GM18858 (cell line): ENCODE results near the gene ASPM.
"Not testable (repeated sequence)": the region's sequence is repeated elsewhere in the genome, so short reads cannot be mapped to it uniquely, and the experiment has no call there.

Experiments
- ATAC-seq: cut with Tn5 transposase; IDR thresholded peaks from one replicate; pipeline ENCODE4 v1.9.1; 2021; ENCODE audit not compliant: unreplicated experiment

The ASPM gene

DNA sequence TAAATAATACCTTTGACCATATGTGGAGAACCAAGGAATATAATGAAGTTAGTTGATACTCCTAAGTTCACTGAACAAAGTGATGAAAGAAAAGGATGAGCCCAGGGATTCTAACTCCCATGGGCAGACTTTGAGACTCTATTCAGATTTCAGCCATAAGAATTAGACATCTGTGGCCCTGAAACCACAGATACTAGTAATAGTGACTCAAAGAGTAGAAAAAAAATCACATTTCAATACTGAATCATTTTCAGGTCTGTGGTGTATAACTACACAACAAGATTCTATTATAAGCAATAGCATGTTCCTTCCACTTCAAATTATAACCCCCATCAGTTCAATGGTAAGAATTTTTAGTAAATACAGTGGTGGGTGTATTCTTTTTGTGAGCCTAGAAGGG lies 63.0 kb downstream of the ASPM start:
- no peak for ATAC-seq

DNA sequence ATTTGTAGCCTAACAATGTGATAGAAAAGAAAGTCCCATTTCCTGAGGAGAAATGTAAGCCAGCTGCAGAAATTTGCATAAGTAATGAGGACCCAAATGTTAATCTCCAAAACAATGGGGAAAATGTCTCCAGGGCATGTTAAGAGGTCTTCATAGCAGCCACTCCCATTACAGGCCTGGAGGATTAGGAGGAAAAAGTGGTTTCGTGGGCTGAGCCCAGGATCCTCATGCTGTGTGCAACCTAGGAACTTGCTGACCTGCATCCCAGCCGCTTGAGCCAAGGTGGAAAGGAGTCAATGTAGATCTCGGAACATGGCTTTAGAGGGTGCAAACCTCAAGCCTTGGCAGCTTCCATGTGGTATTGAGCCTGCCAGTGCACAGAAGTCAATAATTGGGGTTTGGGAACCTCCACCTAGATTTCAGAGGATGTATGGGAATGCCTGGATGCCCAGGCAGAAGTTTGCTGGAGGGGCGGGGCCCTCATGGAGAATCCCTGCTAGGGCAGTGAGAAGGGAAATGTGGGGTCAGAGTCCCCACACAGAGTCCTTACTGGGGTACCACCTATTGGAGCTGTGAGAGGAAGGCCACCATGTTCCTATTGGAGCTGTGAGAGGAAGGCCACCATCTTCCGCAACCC lies 65.2 kb downstream of the ASPM start:
- no peak for ATAC-seq

DNA sequence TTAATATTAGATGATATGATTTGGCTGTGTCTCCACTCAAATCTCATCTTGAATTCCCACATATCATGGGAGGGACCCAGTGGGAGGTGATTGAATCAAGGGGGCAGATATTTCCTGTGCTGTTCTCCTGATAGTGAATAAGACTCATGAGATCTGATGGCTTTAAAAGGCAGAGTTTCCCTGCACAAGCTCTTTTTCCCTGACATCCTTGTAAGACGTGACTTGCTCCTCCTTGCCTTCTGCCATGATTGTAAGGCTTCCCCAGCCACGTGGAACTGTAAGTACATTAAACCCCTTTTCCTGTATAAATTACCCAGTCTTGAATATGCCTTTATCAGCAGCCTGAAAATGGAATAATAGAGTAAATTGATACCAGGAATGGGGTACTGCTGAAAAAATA lies 66.1 kb downstream of the ASPM start:
- ATAC-seq, result no peak

DNA sequence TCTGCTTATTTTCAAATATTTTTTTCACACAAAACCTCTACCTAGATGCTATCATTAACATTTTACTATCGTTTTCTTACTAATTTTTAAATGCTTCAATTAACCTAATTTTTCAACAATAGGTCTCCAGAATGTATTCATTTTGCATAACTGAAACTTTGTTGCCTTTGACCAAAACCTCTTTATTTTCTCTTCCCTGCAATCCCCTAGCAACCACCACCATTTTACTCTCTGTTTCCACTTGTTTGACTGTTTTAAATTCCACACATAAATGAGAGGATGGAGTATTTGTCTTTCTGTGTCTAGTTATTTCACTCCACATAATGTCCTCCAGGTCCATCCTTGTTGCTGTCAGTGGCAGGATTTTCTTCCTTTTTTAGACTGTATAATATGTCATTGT lies 69.9 kb downstream of the ASPM start:
- no peak for ATAC-seq

GRCh38 chr1:197073978-197074377 lies 72.5 kb downstream of the ASPM start:
- no peak for ATAC-seq

GRCh38 chr1:197067457-197067818 lies 79.0 kb downstream of the ASPM start:
- no peak for ATAC-seq

DNA sequence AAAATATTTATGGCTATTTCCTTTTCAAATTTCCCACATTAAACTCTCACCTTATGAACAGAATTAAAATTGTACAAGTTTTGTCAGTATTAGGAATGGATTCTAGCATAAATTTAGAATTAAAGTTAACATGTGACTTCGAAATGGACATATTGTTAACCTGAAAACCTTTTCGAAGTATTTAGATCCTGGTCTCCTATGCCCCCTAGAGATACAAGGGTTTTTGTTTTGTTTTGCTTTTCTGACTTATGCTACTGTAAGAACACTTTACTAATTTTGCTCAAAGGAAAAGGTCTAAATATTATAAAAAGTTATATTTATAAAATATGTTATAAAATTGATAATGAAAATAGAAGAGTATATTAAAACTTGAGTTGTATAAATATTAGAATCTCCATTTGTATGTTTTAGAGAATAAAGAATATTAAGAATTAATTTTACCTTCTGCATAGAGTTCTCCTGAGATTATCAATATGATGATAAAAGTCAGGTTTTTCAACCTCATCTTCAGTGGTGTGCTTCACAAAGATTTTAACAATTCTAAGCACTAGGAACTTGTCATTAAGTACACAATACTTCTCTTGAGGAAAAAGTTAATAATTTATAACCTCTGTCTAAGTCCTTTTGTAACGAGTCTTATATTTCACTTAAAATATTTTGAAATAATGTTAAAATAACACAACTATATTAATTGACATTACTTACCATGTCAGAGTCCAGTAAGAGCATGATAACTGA lies 79.6 kb downstream of the ASPM start, which contains the start of gene F13B:
Gene F13B, minus strand, starts transcription at position 542 of the 738 bp plus-strand sequence. Its CDS starts 37 bp downstream, at position 505.
- no peak for ATAC-seq

DNA sequence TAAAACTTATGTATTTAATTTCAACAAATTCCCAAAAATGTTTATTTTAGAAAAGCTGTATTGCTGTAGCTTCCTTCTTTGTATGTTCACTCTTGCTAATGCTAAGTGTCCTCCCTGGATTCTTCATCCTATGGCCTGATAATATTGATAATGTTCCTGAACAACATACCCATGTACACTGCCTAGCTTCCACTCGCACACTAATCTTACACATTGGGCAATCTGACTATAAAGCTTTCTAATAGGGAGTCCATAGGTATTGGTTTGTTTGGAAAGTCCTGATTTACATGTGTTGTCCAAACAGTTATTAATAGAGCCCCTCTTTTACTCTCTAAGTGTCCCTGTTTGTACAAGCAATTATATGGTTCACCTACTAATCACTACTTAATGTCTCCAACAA lies 80.2 kb downstream of the ASPM start:
- ATAC-seq, result no peak

DNA sequence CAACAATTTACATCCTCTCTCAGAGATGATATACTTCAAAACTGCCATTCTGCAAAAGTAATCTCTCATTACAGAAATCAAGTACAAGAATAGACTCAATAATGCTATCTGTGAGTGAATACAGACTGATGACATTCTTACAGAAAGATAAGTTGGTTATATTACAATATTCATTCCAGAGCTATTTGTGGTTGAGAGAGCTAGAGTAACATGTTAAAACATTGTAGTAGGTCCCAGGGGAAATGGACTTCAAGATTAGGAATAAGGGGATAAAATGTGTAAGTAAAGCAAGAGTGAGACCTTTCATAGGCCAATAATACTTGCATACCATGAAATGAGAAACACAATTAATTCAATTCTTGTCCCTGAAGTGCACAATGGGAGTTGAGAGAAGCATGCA lies 80.9 kb downstream of the ASPM start:
- ATAC-seq, result no peak

DNA sequence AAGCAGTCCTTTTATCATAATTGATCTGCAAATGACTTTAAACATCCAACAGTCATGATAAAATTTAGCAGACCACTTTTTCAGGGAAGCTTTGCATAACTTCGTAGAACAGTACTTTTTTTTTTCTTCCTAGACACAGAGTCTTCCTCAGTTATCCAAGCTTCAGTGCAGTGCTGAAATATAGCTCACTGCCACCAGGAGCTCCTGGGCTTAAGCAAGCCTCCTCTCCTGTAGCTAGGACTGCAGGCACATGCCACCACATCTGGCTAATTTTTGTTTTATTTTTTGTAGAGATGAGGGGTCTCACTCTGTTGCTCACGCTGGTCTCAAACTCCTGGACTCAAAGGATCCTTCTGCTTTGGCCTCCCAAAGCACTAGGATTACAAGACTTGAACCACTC lies 83.3 kb downstream of the ASPM start:
- ATAC-seq, result peak; percentile 9

- peak; percentile 94 for ATAC-seq
These were observed 83.8 kb downstream of the ASPM start for GRCh38 chr1:197062692-197063091.

DNA sequence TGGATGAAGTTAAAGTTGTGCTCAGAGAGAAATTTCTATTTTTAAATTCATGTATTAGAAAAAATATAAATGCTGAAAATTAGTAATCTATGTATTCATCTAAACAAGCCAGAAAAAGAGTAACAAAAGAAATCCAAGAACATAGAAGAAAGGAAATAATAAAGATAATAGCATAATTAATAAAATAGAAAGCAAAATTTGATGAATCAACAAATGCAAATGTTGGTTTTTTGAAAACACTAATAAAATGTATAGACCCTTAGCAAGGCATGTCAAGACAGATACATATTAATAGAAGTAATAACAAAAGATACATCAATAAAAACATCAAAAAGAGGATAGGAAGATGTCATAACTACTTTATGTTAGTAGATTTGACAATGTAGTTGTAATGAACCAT lies 97.4 kb downstream of the ASPM start:
- ATAC-seq, result no peak

- no peak for ATAC-seq
These were observed 103.7 kb downstream of the ASPM start for GRCh38 chr1:197042676-197043341.

GRCh38 chr1:197041486-197042353 lies 104.7 kb downstream of the ASPM start:
- peak; percentile 79 for ATAC-seq

- no peak for ATAC-seq
These were observed 109.6 kb downstream of the ASPM start for GRCh38 chr1:197036861-197037260.

- not testable (repeated sequence) for ATAC-seq
These were observed 111.7 kb downstream of the ASPM start for GRCh38 chr1:197034631-197035339.
